ENCODE results near the gene ONECUT1.

Gene ONECUT1

GRCh38 chr15:52801748-52802085 is 11.6 kb upstream of the ONECUT1 start:
- H3K4me3 ChIP-seq (ENCODE audit: low read length) = no peak overlapping the region
- no peak for TF ChIP-seq CTCF (conservative IDR thresholded peaks at IDR 0.05; ENCODE audit: low read depth, low read length)
- no peak for DNase-seq (ENCODE audit: low read depth)

- no peak for DNase-seq (ENCODE audit: low read depth)
- TF ChIP-seq CTCF (conservative IDR thresholded peaks at IDR 0.05; ENCODE audit: low read depth, low read length) = no peak
- H3K4me3 ChIP-seq (ENCODE audit: low read length) = no peak overlapping the region
Measured at GRCh38 chr15:52800828-52801747, 11.0 kb upstream of the ONECUT1 start.

- no peak for DNase-seq (ENCODE audit: low read depth)
- TF ChIP-seq CTCF (conservative IDR thresholded peaks at IDR 0.05; ENCODE audit: low read depth, low read length) = no peak
- no peak overlapping the region for H3K4me3 ChIP-seq (ENCODE audit: low read length)
Measured at GRCh38 chr15:52799145-52799811, 9.1 kb upstream of the ONECUT1 start.

GRCh38 chr15:52798529-52799101 is 8.5 kb upstream of the ONECUT1 start:
- TF ChIP-seq CTCF (conservative IDR thresholded peaks at IDR 0.05; ENCODE audit: low read depth, low read length) = no peak

GRCh38 chr15:52797625-52798501 is 7.7 kb upstream of the ONECUT1 start:
- TF ChIP-seq CTCF (conservative IDR thresholded peaks at IDR 0.05; ENCODE audit: low read depth, low read length) = no peak
- no peak for DNase-seq (ENCODE audit: low read depth)
- no peak overlapping the region for H3K4me3 ChIP-seq (ENCODE audit: low read length)

More at GRCh38 chr15:52798529-52799101, 8.5 kb upstream of the ONECUT1 start:
- H3K4me3 ChIP-seq (ENCODE audit: low read length) = no peak overlapping the region
- DNase-seq (ENCODE audit: low read depth) = no peak

- no peak overlapping the region for H3K4me3 ChIP-seq (ENCODE audit: low read length)
- DNase-seq (ENCODE audit: low read depth) = no peak
- no peak for TF ChIP-seq CTCF (conservative IDR thresholded peaks at IDR 0.05; ENCODE audit: low read depth, low read length)
Measured at GRCh38 chr15:52796753-52797520, 6.8 kb upstream of the ONECUT1 start.
